MM.1S (cell line): ENCODE measurements around the gene WIZ.

Source experiments
- DNase-seq: peaks from one replicate; pipeline ENCODE4 v3.0.0-alpha.2; 2015
- H2AFZ ChIP-seq: fragments of 300-600 bp; sonication (generic); 2 replicates; pipeline ENCODE4 v1.6.0; 2016; ENCODE audit warnings: antibody characterized with exemption, low read length
- H3F3A ChIP-seq: fragments of 300-600 bp; sonication (generic); 2 replicates; pipeline ENCODE4 v1.6.1; 2016; ENCODE audit warnings: mild to moderate bottlenecking, antibody characterized with exemption, low read length, moderate library complexity, mixed read lengths; ENCODE audit not compliant: insufficient read depth
- H3K27ac ChIP-seq: fragments of 300-600 bp; sonication (generic); 2 replicates; pipeline ENCODE4 v1.5.1; 2016; ENCODE audit warnings: mild to moderate bottlenecking, low read length
- H3K27me3 ChIP-seq: fragments of 300-600 bp; sonication (generic); replicated peaks from 2 replicates; pipeline ENCODE4 v1.6.0; 2016; ENCODE audit warnings: low read length; ENCODE audit not compliant: insufficient read depth
- H3K36me3 ChIP-seq: fragments of 300-600 bp; sonication (generic); replicated peaks from 2 replicates; pipeline ENCODE4 v1.6.1; 2016; ENCODE audit warnings: mild to moderate bottlenecking, low read length, mixed read lengths; ENCODE audit not compliant: insufficient read depth
- H3K4me1 ChIP-seq: fragments of 300-600 bp; sonication (generic); 2 replicates; pipeline ENCODE4 v1.6.1; 2016; ENCODE audit warnings: low read length, mixed read lengths
- H3K4me2 ChIP-seq: fragments of 300-600 bp; sonication (generic); 2 replicates; pipeline ENCODE4 v1.6.0; 2016; ENCODE audit warnings: low read depth, low read length
- H3K4me3 ChIP-seq: fragments of 300-600 bp; sonication (generic); 2 replicates; pipeline ENCODE4 v1.5.1; 2016; ENCODE audit warnings: low read length, mixed read lengths
- H3K79me2 ChIP-seq: fragments of 300-600 bp; sonication (generic); 2 replicates; pipeline ENCODE4 v1.6.1; 2016; ENCODE audit warnings: mixed run types, low read length, mixed read lengths
- H3K9ac ChIP-seq: fragments of 300-600 bp; sonication (generic); 2 replicates; pipeline ENCODE4 v1.6.1; 2016; ENCODE audit warnings: low read length, mixed read lengths
- H3K9me2 ChIP-seq: fragments of 300-600 bp; sonication (generic); replicated peaks from 2 replicates; pipeline ENCODE4 v1.6.1; 2016; ENCODE audit warnings: mild to moderate bottlenecking, low read length, mixed read lengths; ENCODE audit not compliant: insufficient read depth
- H3K9me3 ChIP-seq: fragments of 300-600 bp; sonication (generic); replicated peaks from 2 replicates; pipeline ENCODE4 v1.6.1; 2016; ENCODE audit warnings: mild to moderate bottlenecking, low read length, mixed read lengths; ENCODE audit not compliant: insufficient read depth
- H4K20me1 ChIP-seq: fragments of 300-600 bp; sonication (generic); 2 replicates; pipeline ENCODE4 v1.6.1; 2016; ENCODE audit warnings: mild to moderate bottlenecking, low read length, moderate library complexity, mixed read lengths; ENCODE audit not compliant: insufficient read depth
- EZH2 ChIP-seq: fragments of 300-600 bp; sonication (generic); optimal IDR thresholded peaks from 2 replicates; pipeline ENCODE3; 2017; ENCODE audit warnings: low read depth, mild to moderate bottlenecking, antibody characterized with exemption, low read length, mixed read lengths
- EZH2phosphoT487 ChIP-seq: fragments of 300-600 bp; sonication (generic); IDR thresholded peaks from 2 replicates; pipeline ENCODE4 v1.6.1; 2018; ENCODE audit warnings: antibody characterized with exemption, low read length
- TF ChIP-seq, protein P1 (sequence below): fragments of 300-600 bp; sonication (generic); IDR thresholded peaks from 2 replicates; pipeline ENCODE4 v1.5.1; 2016; ENCODE audit warnings: antibody characterized with exemption, low read length, mixed read lengths

Gene WIZ

DNA sequence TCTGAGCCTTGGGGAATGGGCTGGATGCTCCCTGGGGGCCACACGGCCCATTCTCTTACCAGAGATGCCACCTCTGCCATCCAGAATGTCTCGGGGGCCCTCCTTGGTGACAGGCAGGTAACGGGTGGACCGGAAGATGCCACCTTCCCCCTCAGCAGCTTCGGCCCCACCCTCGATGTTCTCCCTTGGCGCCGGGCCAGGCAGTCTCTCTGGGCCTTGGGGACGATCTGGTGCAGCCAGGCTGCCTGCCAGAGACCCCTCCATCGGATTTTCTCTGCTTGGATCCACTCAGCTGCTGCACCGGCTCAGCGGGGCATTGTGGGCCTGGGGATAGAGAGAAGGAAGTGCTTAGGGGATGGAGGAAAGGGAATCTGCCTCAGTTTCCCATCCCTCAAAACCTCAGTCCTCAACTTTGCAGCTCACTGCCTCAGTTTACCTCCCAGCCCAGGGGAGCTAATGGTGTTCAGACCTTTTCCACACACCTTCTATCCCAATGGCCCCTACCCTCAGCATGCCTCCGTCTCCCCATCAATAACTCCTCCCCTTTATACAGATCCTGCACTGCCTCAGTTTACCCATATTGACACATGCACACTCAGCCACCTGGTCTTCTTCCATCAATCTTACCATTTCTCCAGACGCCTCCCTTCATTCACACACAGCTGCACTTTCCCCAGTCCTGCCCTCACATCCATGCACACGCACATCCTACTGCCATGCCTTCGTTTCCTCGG lies 1.5 kb downstream of the WIZ start:
- no peak overlapping the region for H3K9ac ChIP-seq
- no peaks in the 10 kb centered on the region for H3K27me3 ChIP-seq
- no peak overlapping the region for H3K27ac ChIP-seq
- no peak overlapping the region for H3K4me2 ChIP-seq
- no peaks in the 10 kb centered on the region for H3K9me3 ChIP-seq
- H4K20me1 ChIP-seq: no peaks in the 10 kb centered on the region
- TF ChIP-seq EZH2 (no peak), EZH2phosphoT487 (no peak)
- TF ChIP-seq, protein P1, sequence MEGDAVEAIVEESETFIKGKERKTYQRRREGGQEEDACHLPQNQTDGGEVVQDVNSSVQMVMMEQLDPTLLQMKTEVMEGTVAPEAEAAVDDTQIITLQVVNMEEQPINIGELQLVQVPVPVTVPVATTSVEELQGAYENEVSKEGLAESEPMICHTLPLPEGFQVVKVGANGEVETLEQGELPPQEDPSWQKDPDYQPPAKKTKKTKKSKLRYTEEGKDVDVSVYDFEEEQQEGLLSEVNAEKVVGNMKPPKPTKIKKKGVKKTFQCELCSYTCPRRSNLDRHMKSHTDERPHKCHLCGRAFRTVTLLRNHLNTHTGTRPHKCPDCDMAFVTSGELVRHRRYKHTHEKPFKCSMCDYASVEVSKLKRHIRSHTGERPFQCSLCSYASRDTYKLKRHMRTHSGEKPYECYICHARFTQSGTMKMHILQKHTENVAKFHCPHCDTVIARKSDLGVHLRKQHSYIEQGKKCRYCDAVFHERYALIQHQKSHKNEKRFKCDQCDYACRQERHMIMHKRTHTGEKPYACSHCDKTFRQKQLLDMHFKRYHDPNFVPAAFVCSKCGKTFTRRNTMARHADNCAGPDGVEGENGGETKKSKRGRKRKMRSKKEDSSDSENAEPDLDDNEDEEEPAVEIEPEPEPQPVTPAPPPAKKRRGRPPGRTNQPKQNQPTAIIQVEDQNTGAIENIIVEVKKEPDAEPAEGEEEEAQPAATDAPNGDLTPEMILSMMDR: no peak
- H3K4me1 ChIP-seq: no peaks in the 10 kb centered on the region
- H2AFZ ChIP-seq: no peak overlapping the region
- no peaks in the 10 kb centered on the region for H3K9me2 ChIP-seq
- no peaks in the 10 kb centered on the region for H3K36me3 ChIP-seq
- no peaks in the 10 kb centered on the region for H3K79me2 ChIP-seq
- H3K4me3 ChIP-seq: no peak overlapping the region
- no peak for DNase-seq
- H3F3A ChIP-seq: peaks cover 23% of the 10 kb centered on the region

DNA sequence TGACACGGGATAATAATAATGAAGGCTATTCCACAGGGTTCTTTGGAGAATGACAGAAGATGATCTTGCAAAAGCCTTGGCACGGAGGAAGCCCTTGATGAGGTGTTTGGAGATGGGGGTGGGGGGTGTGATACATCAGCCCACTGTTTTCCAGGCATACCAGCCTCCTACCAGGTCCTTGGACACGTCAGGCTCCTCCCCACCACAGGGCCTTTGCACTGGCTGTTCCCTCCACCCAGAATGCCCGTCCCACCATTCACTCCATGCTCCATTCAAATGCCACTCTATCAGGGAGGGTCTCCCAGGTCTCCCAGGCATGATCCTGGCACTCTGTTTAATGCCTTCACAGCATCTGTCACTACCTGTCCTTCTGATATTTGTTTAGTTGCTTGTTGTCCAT lies 2.7 kb downstream of the WIZ start:
- Histone ChIP-seq H3K9ac (no peak overlapping the region), H3K9me3 (no peaks in the 10 kb centered on the region), H4K20me1 (no peaks in the 10 kb centered on the region), H3K4me2 (no peak overlapping the region), H3K36me3 (no peaks in the 10 kb centered on the region), H3K79me2 (no peaks in the 10 kb centered on the region), H3K4me1 (no peaks in the 10 kb centered on the region), H3K4me3 (no peak overlapping the region), H2AFZ (no peak overlapping the region), H3K27me3 (no peaks in the 10 kb centered on the region), H3K27ac (no peak overlapping the region), H3K9me2 (no peaks in the 10 kb centered on the region), H3F3A (peaks cover 21% of the 10 kb centered on the region)
- no peak for DNase-seq
- TF ChIP-seq EZH2 (no peak), EZH2phosphoT487 (no peak)
- TF ChIP-seq, protein P1: no peak

DNA sequence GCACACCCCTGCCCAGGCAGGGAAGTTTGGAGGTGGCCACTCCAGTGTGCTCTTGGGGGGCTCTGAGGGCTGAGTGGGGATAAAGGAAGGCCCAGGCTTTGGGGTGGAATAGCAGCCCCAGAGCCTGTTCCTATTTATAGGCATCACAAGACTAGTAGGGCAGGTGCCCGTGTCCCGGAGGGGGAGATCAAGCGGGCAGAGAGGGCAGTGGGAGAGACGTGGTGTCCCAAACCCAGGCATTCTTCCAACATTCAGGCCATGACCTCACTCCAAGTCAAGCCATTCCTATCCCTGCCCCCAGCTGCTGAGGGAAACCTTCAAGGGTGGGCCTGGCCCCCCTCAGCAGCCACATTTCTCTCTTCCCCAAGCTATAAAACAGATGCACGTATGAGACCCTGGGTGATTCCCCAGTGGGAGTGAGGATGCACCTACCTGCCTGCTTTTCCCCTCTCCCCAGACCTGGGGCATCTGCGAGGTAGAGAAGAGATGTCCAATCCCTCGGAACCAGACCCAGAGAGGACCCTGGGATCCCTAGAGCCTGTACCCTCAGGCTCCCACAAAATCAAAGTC lies 3.9 kb downstream of the WIZ start:
- Histone ChIP-seq H3K9me2 (no peaks in the 10 kb centered on the region), H2AFZ (no peak overlapping the region), H3K9ac (no peak overlapping the region), H3F3A (peaks cover 10% of the 10 kb centered on the region), H3K4me3 (no peak overlapping the region), H3K27me3 (0 out of 2 replicates have a peak, but pooled peaks cover 1% of the 10 kb centered on the region), H3K79me2 (no peaks in the 10 kb centered on the region), H3K9me3 (no peaks in the 10 kb centered on the region), H3K4me1 (no peaks in the 10 kb centered on the region), H4K20me1 (no peaks in the 10 kb centered on the region), H3K4me2 (no peak overlapping the region), H3K27ac (no peak overlapping the region), H3K36me3 (no peaks in the 10 kb centered on the region)
- no peak for DNase-seq
- TF ChIP-seq, protein P1: no peak
- TF ChIP-seq EZH2 (no peak), EZH2phosphoT487 (no peak)
